Breast epithelium (tissue), 4 donors: ENCODE measurements around the gene CNN2. TPM values are rescaled to one million over a fixed set of nuclear protein-coding genes. Genes with fewer than 3 reads are reported as not detected.

Experiments
- DNase-seq, 2 donors: peaks; one replicate each; pipeline ENCODE4 v3.0.0-alpha.2; 2019; ENCODE audit warnings: low spot score in 2 of 2
- H3K27ac ChIP-seq, 2 donors: fragments of 200-600 bp; sonication (generic) in 1 of 2; one replicate each; pipeline ENCODE4 v1.5.1; 2016 to 2019; ENCODE audit warnings: mild to moderate bottlenecking in 1 of 2
- H3K27me3 ChIP-seq, 2 donors: fragments of 200-600 bp; sonication (generic) in 1 of 2; one replicate each; pipeline versions ENCODE4 v1.5.1 to v1.6.0; 2017 to 2019; ENCODE audit warnings: control low read depth in 1 of 2, mild to moderate bottlenecking in 1 of 2
- H3K36me3 ChIP-seq: fragments of 200-600 bp; one replicate; pipeline ENCODE4 v1.5.1; 2019
- H3K4me1 ChIP-seq, 2 donors: fragments of 200-600 bp; sonication (generic); one replicate each; pipeline ENCODE4 v1.5.1; 2016 to 2019; ENCODE audit warnings: control low read depth in 1 of 2
- H3K4me3 ChIP-seq, 3 donors: fragments of 200-600 bp; sonication (generic); 1 replicate in 2 of 3; 2 replicates in 1 of 3; pipeline ENCODE4 v1.5.1; 2016 to 2019; ENCODE audit warnings: mild to moderate bottlenecking in 3 of 3, moderate library complexity in 2 of 3
- H3K9me3 ChIP-seq, 2 donors: fragments of 200-600 bp; sonication (generic) in 1 of 2; one replicate each; pipeline ENCODE4 v1.5.1; 2016 to 2019; ENCODE audit warnings: control low read depth in 1 of 2
- POLR2A ChIP-seq: fragments of 450-650 bp; IDR thresholded peaks from one replicate; pipeline ENCODE4 v1.6.1; 2016; ENCODE audit warnings: antibody characterized with exemption, mild to moderate bottlenecking, moderate library complexity
- POLR2AphosphoS5 ChIP-seq, 3 donors: sonication (generic); formaldehyde crosslinking; IDR thresholded peaks; one replicate each; pipeline ENCODE4 v1.6.1; 2017; ENCODE audit warnings: antibody characterized with exemption in 3 of 3
- intact Hi-C: fragments of 100-400 bp; cut with DNase I; formaldehyde crosslinking; loops from one replicate; pipeline ENCODE4 v1.15.1; 2023; ENCODE audit warnings: low total_unique reads
- total RNA-seq, 3 donors: library from RNA; depleted of rRNA; stranded (reverse); fragments of >200 nt; gene quantifications; one replicate each; pipeline ENCODE4 v1.1.0, GENCODE V29; 2016
- TF ChIP-seq, protein P1 (sequence below), 3 donors: fragments of 450-650 bp; IDR thresholded peaks; one replicate each; pipeline ENCODE4 v1.5.1; 2016 to 2017; ENCODE audit warnings: antibody characterized with exemption in 3 of 3, mild to moderate bottlenecking in 3 of 3, moderate library complexity in 3 of 3

CNN2 gene
- total RNA-seq, 3 donors from 2014 or later, result 70.4 to 74.1 (median 70.7) TPM

DNA sequence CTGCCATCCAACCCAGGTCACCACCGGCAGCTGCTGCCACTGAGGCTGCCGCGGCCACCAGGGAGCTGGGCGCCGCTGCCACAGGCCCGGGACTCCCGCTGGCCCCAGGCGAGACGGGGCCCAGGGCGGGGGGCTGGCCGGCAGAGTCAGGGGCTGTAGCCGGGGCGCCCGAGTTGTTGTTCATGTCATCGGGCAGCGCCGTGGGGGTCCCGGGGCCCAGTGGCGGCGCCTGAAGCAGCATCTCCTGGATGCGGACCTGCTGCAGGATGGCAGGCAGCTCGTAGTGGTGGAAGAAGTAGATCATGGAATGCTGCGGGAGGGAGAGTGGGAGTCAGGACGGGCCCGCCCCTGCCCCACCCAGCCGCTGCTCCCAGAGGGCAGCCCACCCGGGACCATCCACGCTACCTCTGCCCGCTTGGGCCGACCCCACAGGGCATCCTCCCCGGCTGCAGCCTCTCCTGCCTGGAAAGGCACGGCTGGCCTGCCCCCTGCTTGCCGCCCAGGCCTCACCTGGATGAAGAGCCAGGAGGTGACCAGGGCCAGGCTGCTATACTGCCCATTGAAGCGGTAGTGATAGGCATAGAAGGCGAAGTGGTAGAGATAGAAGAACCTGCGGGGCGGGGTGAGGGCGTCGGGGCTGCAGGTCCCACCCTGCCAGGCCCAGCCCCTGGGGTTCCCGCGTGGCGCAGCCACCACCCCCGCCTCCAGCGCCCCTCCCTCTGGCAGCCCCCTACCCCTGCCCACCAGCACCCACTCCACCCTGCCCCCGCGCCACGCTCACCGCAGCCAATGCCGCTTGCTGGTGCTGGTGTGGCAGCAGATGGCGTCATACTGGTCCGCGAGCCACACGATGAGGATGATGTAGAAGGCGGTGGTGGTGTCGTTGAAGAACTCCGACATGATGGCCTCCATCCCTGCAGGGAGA lies 15.6 kb upstream of the CNN2 start:
- intact Hi-C loops, result loop anchor here (10.0 kb wide), 1 partner anchor 214 kb away; no protein-coding TSS in a partner anchor
- peaks cover 0 to 4% of the 10 kb centered on the region in 2 donors for H3K4me1 ChIP-seq
- no peak overlapping the region for H3K27ac ChIP-seq
- H3K36me3 ChIP-seq, result peaks cover 16% of the 10 kb centered on the region
- DNase-seq, result no peak
- H3K4me3 ChIP-seq, result no peak overlapping the region
- no peaks in the 10 kb centered on the region for H3K27me3 ChIP-seq
- TF ChIP-seq POLR2A (no peak), POLR2AphosphoS5 (IDR thresholded peaks at IDR 0.05) (no peak)
- TF ChIP-seq, protein P1, sequence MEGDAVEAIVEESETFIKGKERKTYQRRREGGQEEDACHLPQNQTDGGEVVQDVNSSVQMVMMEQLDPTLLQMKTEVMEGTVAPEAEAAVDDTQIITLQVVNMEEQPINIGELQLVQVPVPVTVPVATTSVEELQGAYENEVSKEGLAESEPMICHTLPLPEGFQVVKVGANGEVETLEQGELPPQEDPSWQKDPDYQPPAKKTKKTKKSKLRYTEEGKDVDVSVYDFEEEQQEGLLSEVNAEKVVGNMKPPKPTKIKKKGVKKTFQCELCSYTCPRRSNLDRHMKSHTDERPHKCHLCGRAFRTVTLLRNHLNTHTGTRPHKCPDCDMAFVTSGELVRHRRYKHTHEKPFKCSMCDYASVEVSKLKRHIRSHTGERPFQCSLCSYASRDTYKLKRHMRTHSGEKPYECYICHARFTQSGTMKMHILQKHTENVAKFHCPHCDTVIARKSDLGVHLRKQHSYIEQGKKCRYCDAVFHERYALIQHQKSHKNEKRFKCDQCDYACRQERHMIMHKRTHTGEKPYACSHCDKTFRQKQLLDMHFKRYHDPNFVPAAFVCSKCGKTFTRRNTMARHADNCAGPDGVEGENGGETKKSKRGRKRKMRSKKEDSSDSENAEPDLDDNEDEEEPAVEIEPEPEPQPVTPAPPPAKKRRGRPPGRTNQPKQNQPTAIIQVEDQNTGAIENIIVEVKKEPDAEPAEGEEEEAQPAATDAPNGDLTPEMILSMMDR (IDR thresholded peaks at IDR 0.05), result no peak
- H3K9me3 ChIP-seq, result no peaks in the 10 kb centered on the region

DNA sequence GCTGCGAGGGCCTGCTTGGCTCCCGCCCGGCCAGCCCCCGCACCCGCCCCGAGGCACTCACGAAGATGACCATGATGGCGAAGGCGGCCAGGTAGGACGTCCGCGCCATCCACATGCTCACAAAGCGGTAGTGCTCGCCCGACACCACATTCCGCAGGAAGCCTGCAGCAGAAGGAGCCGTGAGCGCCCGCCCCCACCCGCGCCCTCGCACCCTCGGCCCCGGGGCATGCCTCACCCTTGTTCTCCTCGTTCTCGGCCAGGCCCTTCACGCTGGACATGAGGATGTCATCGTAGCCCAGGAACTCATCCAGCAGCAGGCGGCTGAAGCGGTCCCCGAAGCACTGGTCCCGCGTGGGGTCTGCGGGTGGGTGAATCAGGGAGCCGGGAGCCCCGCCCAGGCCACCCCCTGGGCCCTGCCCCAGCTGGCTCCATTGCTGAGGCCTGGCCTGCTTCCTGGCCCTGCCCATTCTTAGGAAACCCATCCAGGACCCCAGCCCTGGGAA lies 14.5 kb upstream of the CNN2 start:
- DNase-seq, result no peak
- no peaks in the 10 kb centered on the region for H3K9me3 ChIP-seq
- peaks cover 0 to 14% of the 10 kb centered on the region in 2 donors for H3K4me1 ChIP-seq
- H3K27ac ChIP-seq, result no peak overlapping the region
- no peak overlapping the region for H3K4me3 ChIP-seq
- H3K36me3 ChIP-seq, result peaks cover 16% of the 10 kb centered on the region
- intact Hi-C loops, result loop anchor here (10.0 kb wide), 1 partner anchor 213 kb away; no protein-coding TSS in a partner anchor
- TF ChIP-seq, protein P1 (IDR thresholded peaks at IDR 0.05), result no peak
- H3K27me3 ChIP-seq, result no peaks in the 10 kb centered on the region

DNA sequence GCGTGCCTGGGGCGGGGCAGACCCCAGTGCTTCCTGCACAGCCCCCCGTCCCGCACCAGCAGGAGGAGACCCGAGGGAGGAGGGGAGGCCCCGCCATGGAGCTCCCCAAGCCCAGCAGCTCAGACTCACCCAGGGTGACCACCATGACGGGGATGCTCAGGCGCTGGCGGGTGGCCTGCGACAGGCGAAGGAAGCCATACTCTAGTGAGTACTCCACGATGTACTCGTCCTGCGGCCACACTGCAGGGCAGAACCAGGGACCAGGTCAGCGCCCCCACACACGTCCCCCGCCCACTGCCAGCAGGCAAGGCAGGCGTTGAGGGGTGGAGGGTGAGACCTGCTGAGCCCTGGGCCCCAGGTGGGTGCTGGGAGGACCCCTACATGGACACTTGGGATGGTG lies 14.1 kb upstream of the CNN2 start:
- Histone ChIP-seq H3K4me3 (no peak overlapping the region), H3K36me3 (peaks cover 16% of the 10 kb centered on the region), H3K27me3 (no peaks in the 10 kb centered on the region), H3K27ac (no peak overlapping the region), H3K9me3 (no peaks in the 10 kb centered on the region), H3K4me1 (peaks cover 4 to 18% of the 10 kb centered on the region in 2 donors)
- no peak for DNase-seq
- TF ChIP-seq, protein P1 (IDR thresholded peaks at IDR 0.05), result no peak
- TF ChIP-seq POLR2A, result no peak
- no peak for TF ChIP-seq POLR2AphosphoS5 (IDR thresholded peaks at IDR 0.05)
- intact Hi-C loops, result loop anchor here (10.0 kb wide), 1 partner anchor 212 kb away; no protein-coding TSS in a partner anchor

DNA sequence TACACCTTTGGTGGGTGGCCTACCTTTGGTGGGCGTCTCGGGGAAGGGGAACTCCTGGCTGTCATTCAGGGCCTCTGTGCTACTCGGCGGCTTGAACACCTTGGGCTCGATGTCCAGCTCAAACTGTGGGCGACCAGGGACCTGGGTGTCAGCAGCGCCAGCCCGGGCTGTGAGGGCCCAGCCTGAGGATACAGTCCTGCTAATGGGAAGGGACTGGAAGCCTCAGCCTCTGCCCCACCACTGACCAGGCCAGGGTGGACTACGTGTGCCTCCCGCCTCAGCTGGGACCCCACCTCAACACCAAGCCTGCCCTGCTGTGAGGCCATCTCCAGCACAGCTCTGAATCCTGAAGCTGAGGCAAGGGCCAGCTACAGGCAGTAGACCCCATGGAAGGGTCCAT lies 13.2 kb upstream of the CNN2 start:
- DNase-seq, result no peak
- H3K9me3 ChIP-seq, result no peaks in the 10 kb centered on the region
- intact Hi-C loops, result loop anchor here (10.0 kb wide), 1 partner anchor 212 kb away; no protein-coding TSS in a partner anchor
- no peaks in the 10 kb centered on the region for H3K27me3 ChIP-seq
- TF ChIP-seq, protein P1 (IDR thresholded peaks at IDR 0.05), result no peak
- no peak for TF ChIP-seq POLR2AphosphoS5 (IDR thresholded peaks at IDR 0.05)
- TF ChIP-seq POLR2A, result no peak
- H3K4me1 ChIP-seq, result peaks cover 7 to 27% of the 10 kb centered on the region in 2 donors
- no peak overlapping the region for H3K4me3 ChIP-seq
- peaks cover 16% of the 10 kb centered on the region for H3K36me3 ChIP-seq
- no peak overlapping the region for H3K27ac ChIP-seq
